Measurements from ENCODE around the gene USP30. TPM values are rescaled to one million over a fixed set of nuclear protein-coding genes. Genes with fewer than 3 reads are reported as not detected.
A peak's percentile ranks its signal among the peaks of the same experiment; 100 is the strongest.

USP30 gene
- total RNA-seq, 1 experiment from 2014 or later: 7.8 TPM

DNA sequence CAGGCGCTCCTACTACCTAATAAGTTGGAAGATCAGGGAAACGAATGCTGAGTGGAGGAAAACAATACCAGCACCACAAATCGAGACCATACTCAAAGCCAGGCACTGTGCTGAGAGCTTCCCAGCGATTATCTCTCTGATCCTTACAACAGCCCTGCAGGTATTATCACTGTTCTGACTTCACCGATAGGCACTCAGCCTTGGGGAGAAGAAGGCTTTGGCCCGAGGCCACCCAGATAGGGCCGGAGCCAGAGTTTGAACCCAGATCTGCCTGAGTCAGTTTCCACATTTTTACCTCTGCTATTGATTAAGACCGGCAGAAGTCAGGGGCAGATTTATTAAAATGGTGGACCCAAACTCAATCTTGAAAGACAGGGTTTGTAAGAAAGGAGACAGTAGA, 36.4 kb upstream of the USP30 start:
- Histone ChIP-seq H4K20me1 (ENCODE audit: control insufficient read depth, insufficient read depth, insufficient read length) (no peaks in the 10 kb centered on the region), H3K56ac (ENCODE audit: insufficient read length, low read depth, low read length) (no peak overlapping the region), H3K14ac (ENCODE audit: insufficient read depth, low read length) (no peak overlapping the region), H2BK120ac (ENCODE audit: low read depth, low read length, poor library complexity, severe bottlenecking) (no peak overlapping the region), H3K9ac (ENCODE audit: extremely low read depth, insufficient read length, low read length) (no peak overlapping the region), H2BK12ac (ENCODE audit: insufficient read length, low read depth, low read length) (no peak overlapping the region), H3K4ac (ENCODE audit: low read depth, low read length) (no peak overlapping the region), H2BK15ac (ENCODE audit: low read depth, low read length) (no peak overlapping the region), H3K27ac (ENCODE audit: insufficient read length, low read depth, low read length) (no peak overlapping the region), H2AK5ac (ENCODE audit: insufficient read length, low read length) (no peak overlapping the region), H3K9me3 (ENCODE audit: control insufficient read depth, low read depth, low read length) (no peaks in the 10 kb centered on the region), H2BK5ac (ENCODE audit: insufficient read length, low read length) (no peak overlapping the region), H3K18ac (ENCODE audit: insufficient read length, low read depth, low read length) (no peak overlapping the region), H3K23ac (ENCODE audit: insufficient read length, low read depth, low read length) (no peak overlapping the region), H4K8ac (replicated peaks; ENCODE audit: insufficient read length, low read depth, low read length) (no peak overlapping the region), H2BK20ac (ENCODE audit: low read depth, low read length, poor library complexity, severe bottlenecking) (no peak overlapping the region), H4K91ac (ENCODE audit: insufficient read length, low read depth, low read length) (no peak overlapping the region), H4K5ac (ENCODE audit: insufficient read length, low read depth, low read length) (no peak overlapping the region), H3T11ph (ENCODE audit: low read length) (no peak overlapping the region), H2AFZ (ENCODE audit: low read length) (no peak overlapping the region), H3K27me3 (ENCODE audit: insufficient read depth, low read length) (no peaks in the 10 kb centered on the region), H3K79me1 (ENCODE audit: insufficient read depth, low read depth, low read length, poor library complexity, severe bottlenecking) (no peaks in the 10 kb centered on the region), H3K4me2 (ENCODE audit: insufficient read depth, insufficient read length, low read length) (no peak overlapping the region), H3K4me1 (ENCODE audit: insufficient read depth, low read length) (no peaks in the 10 kb centered on the region), H3K79me2 (ENCODE audit: insufficient read depth, low read length) (no peaks in the 10 kb centered on the region), H3K23me2 (ENCODE audit: insufficient read length, low read depth, low read length, poor library complexity, severe bottlenecking) (no peaks in the 10 kb centered on the region)
- no peak overlapping the region for H3K27ac Mint-ChIP-seq
- H3K4me3 Mint-ChIP-seq: no peak overlapping the region
- H3K9me3 Mint-ChIP-seq: no peaks in the 10 kb centered on the region
- WGBS (ENCODE audit: extremely low coverage, insufficient read length, low lambda C conversion rate): no CpG with 5 or more reads among the region's 8 CpGs
- no peaks in the 10 kb centered on the region for H3K36me3 Mint-ChIP-seq (ENCODE audit: insufficient read depth in 1 of 3, low read depth in 3 of 3)
- H3K4me1 Mint-ChIP-seq: peaks cover 12 to 15% of the 10 kb centered on the region in 2 experiments
- TF ChIP-seq CTCF (conservative IDR thresholded peaks at IDR 0.05): no peak
- DNase-seq: peak; percentile 10
- peaks cover 16% of the 10 kb centered on the region for H3K27me3 Mint-ChIP-seq (ENCODE audit: low read depth)
